Endodermal cell (in vitro differentiated cells): Measurements from ENCODE around the gene SEMA4B. TPM values are rescaled to one million over a fixed set of nuclear protein-coding genes. Genes with fewer than 3 reads are reported as not detected.

ENCODE experiments used
- DNase-seq: peaks from one replicate; pipeline ENCODE4 v3.0.0-alpha.2; 2017
- H3K27ac ChIP-seq: 2 replicates; pipeline ENCODE4 v1.5.1; 2013; ENCODE audit warnings: mild to moderate bottlenecking, low read depth, low read length, moderate library complexity
- H3K27me3 ChIP-seq: 2 replicates; pipeline ENCODE4 v1.6.1; 2013; ENCODE audit warnings: mild to moderate bottlenecking, low read length, moderate library complexity; ENCODE audit not compliant: insufficient read depth, control insufficient read depth, poor library complexity, severe bottlenecking
- H3K36me3 ChIP-seq: 2 replicates; pipeline ENCODE4 v1.7.0; 2013; ENCODE audit warnings: mild to moderate bottlenecking, low read length, moderate library complexity; ENCODE audit not compliant: control insufficient read depth, insufficient read depth
- H3K4me1 ChIP-seq: one replicate; pipeline ENCODE4 v1.7.0; 2013; ENCODE audit warnings: low read length; ENCODE audit not compliant: control insufficient read depth, insufficient read depth
- H3K4me3 ChIP-seq: 2 replicates; pipeline ENCODE4 v1.5.1; 2013; ENCODE audit warnings: mild to moderate bottlenecking, low read length, moderate library complexity
- H3K9ac ChIP-seq: 2 replicates; pipeline ENCODE4 v1.6.1; 2013; ENCODE audit warnings: mild to moderate bottlenecking, low read length, moderate library complexity; ENCODE audit not compliant: poor library complexity, severe bottlenecking; ENCODE audit errors: extremely low read depth
- H3K9me3 ChIP-seq: 2 replicates; pipeline ENCODE4 v1.6.1; 2013; ENCODE audit warnings: mild to moderate bottlenecking, low read length, moderate library complexity; ENCODE audit not compliant: control insufficient read depth
- H3K27ac Mint-ChIP-seq: 2 replicates; pipeline ENCODE4 v1.8.0; 2020; ENCODE audit warnings: mixed read lengths
- H3K27me3 Mint-ChIP-seq: 2 replicates; pipeline ENCODE4 v1.8.0; 2021; ENCODE audit warnings: mild to moderate bottlenecking, mixed read lengths; ENCODE audit not compliant: insufficient read depth
- H3K36me3 Mint-ChIP-seq: 2 replicates; pipeline ENCODE4 v1.8.0; 2020; ENCODE audit warnings: low read depth, mixed read lengths
- H3K4me1 Mint-ChIP-seq: 2 replicates; pipeline ENCODE4 v1.8.0; 2020; ENCODE audit warnings: mixed read lengths
- H3K4me3 Mint-ChIP-seq: 2 replicates; pipeline ENCODE4 v1.8.0; 2020; ENCODE audit warnings: mild to moderate bottlenecking, moderate library complexity, mixed read lengths
- H3K9me3 Mint-ChIP-seq: 2 replicates; pipeline ENCODE4 v1.8.0; 2020; ENCODE audit warnings: mild to moderate bottlenecking, mixed read lengths
- CTCF ChIP-seq: fragments of 200-600 bp; sonication (generic); conservative IDR thresholded peaks from 2 replicates; pipeline ENCODE4 v1.5.0; 2021; ENCODE audit warnings: antibody characterized with exemption, mild to moderate bottlenecking
- WGBS, 2 experiments: methylation state at CpG; one replicate each; pipeline versions ENCODE4 v1.1.5 to v1.1.7; 2013; ENCODE audit warnings: missing lambda C conversion rate in 2 of 2, mixed read lengths in 1 of 2; ENCODE audit not compliant: insufficient coverage in 1 of 2, insufficient read length in 1 of 2; 5-methylcytosine and 5-hydroxymethylcytosine counted together
- total RNA-seq, 2 donors: library from RNA; stranded (reverse); fragmentation: NEBNext Ultra II Directional in 1 of 2; extraction: Animal tissue kit (Norgen Biotek cat#: 25700) in 1 of 2; gene quantifications; 2 replicates in 1 of 2; 3 replicates in 1 of 2; pipeline ENCODE4 v1.2.1, GENCODE V29; 2021

SEMA4B gene
- total RNA-seq, 2 donors from 2014 or later = 25.1 to 33.1 TPM

GRCh38 chr15:90177012-90177411 is 24.1 kb upstream of the SEMA4B start:
- no peak for TF ChIP-seq CTCF
- H3K4me3 Mint-ChIP-seq = no peak overlapping the region
- WGBS, 2 experiments = 82 to 86% methylated on average over 6 to 9 of the region's 9 CpGs
- Histone ChIP-seq H3K27me3 (no peaks in the 10 kb centered on the region), H3K4me1 (no peaks in the 10 kb centered on the region), H3K4me3 (no peak overlapping the region), H3K27ac (no peak overlapping the region), H3K9me3 (no peaks in the 10 kb centered on the region), H3K9ac (no peak overlapping the region), H3K36me3 (no peaks in the 10 kb centered on the region)
- H3K36me3 Mint-ChIP-seq = no peaks in the 10 kb centered on the region
- H3K4me1 Mint-ChIP-seq = peaks cover 4% of the 10 kb centered on the region
- H3K9me3 Mint-ChIP-seq = no peaks in the 10 kb centered on the region
- no peak for DNase-seq
- H3K27me3 Mint-ChIP-seq = peaks cover 5% of the 10 kb centered on the region
- no peak overlapping the region for H3K27ac Mint-ChIP-seq

- no peaks in the 10 kb centered on the region for H3K27me3 ChIP-seq
- H3K4me3 ChIP-seq = no peak overlapping the region
- H3K36me3 ChIP-seq = no peaks in the 10 kb centered on the region
- no peak overlapping the region for H3K27ac ChIP-seq
- no peak for DNase-seq
- no peak overlapping the region for H3K4me3 Mint-ChIP-seq
- peaks cover 4% of the 10 kb centered on the region for H3K4me1 Mint-ChIP-seq
- H3K9ac ChIP-seq = no peak overlapping the region
- no peaks in the 10 kb centered on the region for H3K4me1 ChIP-seq
- H3K9me3 Mint-ChIP-seq = no peaks in the 10 kb centered on the region
- 85 to 87% methylated on average over 7 to 10 of the region's 10 CpGs for WGBS, 2 experiments
- H3K27ac Mint-ChIP-seq = no peak overlapping the region
- no peak for TF ChIP-seq CTCF
- H3K36me3 Mint-ChIP-seq = no peaks in the 10 kb centered on the region
- H3K27me3 Mint-ChIP-seq = peaks cover 5% of the 10 kb centered on the region
- no peaks in the 10 kb centered on the region for H3K9me3 ChIP-seq
Observed at GRCh38 chr15:90178468-90179435, 22.4 kb upstream of the SEMA4B start.

GRCh38 chr15:90181776-90182175 is 19.4 kb upstream of the SEMA4B start:
- Histone ChIP-seq H3K27me3 (no peaks in the 10 kb centered on the region), H3K9ac (no peak overlapping the region), H3K9me3 (no peaks in the 10 kb centered on the region), H3K4me3 (no peak overlapping the region), H3K36me3 (no peaks in the 10 kb centered on the region), H3K27ac (no peak overlapping the region), H3K4me1 (no peaks in the 10 kb centered on the region)
- Mint-ChIP-seq H3K4me1 (peaks cover 4% of the 10 kb centered on the region), H3K9me3 (no peaks in the 10 kb centered on the region), H3K36me3 (no peaks in the 10 kb centered on the region), H3K27ac (no peak overlapping the region), H3K4me3 (no peak overlapping the region), H3K27me3 (peaks cover 5% of the 10 kb centered on the region)
- no peak for DNase-seq
- WGBS, 2 experiments = 78 to 100% methylated on average over 1 to 2 of the region's 2 CpGs
- no peak for TF ChIP-seq CTCF
